ENCODE data around the gene HSD3B7. TPM values are rescaled to one million over a fixed set of nuclear protein-coding genes. Genes with fewer than 3 reads are reported as not detected.

HSD3B7 gene
- total RNA-seq, 1 experiment from 2014 or later, result 5.4 TPM

- ATAC-seq (0 out of 2 replicates have a peak, but pooled peaks have one; percentile 3), DNase-seq (ENCODE audit: low read depth, low spot score) (no peak)
- TF ChIP-seq, protein P1, sequence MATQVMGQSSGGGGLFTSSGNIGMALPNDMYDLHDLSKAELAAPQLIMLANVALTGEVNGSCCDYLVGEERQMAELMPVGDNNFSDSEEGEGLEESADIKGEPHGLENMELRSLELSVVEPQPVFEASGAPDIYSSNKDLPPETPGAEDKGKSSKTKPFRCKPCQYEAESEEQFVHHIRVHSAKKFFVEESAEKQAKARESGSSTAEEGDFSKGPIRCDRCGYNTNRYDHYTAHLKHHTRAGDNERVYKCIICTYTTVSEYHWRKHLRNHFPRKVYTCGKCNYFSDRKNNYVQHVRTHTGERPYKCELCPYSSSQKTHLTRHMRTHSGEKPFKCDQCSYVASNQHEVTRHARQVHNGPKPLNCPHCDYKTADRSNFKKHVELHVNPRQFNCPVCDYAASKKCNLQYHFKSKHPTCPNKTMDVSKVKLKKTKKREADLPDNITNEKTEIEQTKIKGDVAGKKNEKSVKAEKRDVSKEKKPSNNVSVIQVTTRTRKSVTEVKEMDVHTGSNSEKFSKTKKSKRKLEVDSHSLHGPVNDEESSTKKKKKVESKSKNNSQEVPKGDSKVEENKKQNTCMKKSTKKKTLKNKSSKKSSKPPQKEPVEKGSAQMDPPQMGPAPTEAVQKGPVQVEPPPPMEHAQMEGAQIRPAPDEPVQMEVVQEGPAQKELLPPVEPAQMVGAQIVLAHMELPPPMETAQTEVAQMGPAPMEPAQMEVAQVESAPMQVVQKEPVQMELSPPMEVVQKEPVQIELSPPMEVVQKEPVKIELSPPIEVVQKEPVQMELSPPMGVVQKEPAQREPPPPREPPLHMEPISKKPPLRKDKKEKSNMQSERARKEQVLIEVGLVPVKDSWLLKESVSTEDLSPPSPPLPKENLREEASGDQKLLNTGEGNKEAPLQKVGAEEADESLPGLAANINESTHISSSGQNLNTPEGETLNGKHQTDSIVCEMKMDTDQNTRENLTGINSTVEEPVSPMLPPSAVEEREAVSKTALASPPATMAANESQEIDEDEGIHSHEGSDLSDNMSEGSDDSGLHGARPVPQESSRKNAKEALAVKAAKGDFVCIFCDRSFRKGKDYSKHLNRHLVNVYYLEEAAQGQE (IDR thresholded peaks at IDR 0.05; ENCODE audit: insufficient read depth in 1 of 2, low read depth in 2 of 2, low read length in 1 of 2), result no peak
- TF ChIP-seq POLR2AphosphoS5 (IDR thresholded peaks at IDR 0.05; ENCODE audit: low read depth, low read length), result no peak
- H3K27me3 ChIP-seq (ENCODE audit: control insufficient read depth, insufficient read depth, low read length), result no peaks in the 10 kb centered on the region
- H3K4me3 ChIP-seq (ENCODE audit: low read depth in 2 of 2, low read length in 2 of 2), result no peak overlapping the region
- intact Hi-C loops (cut with micrococcal nuclease; ENCODE audit: unreplicated experiment) (no loop called here), in situ Hi-C loops (cut with HindIII; ENCODE audit: low pct_unique_long_range_greater_than_20kb, low sequenced_read_pairs) (no loop called here)
- peaks cover 3% of the 10 kb centered on the region; the same call in 1 of the 2 replicates for H3K36me3 ChIP-seq (ENCODE audit: control insufficient read depth, insufficient read depth, low read length)
- BruUV-seq (replicated peaks), result TSS peak; percentile 75
- ChIA-PET CTCF (interaction anchor here (0.6 to 1.3 kb wide), 7 partner anchors 11 to 158 kb away, joined by 3 to 4 read pairs (median 3); partner anchors contain the start of genes ZNF646 and ZNF668), POLR2A (no interaction called here)
- no peak overlapping the region for H3K27ac ChIP-seq (ENCODE audit: low read length)
- H3K4me1 ChIP-seq (ENCODE audit: control insufficient read depth, insufficient read depth, low read length), result peaks cover 9% of the 10 kb centered on the region
- H3K9me3 ChIP-seq (ENCODE audit: control insufficient read depth, insufficient read depth, low read depth, low read length), result no peaks in the 10 kb centered on the region
These were observed 953 bp upstream of the HSD3B7 start for GRCh38 chr16:30983898-30984610.

- Histone ChIP-seq H3K27ac (ENCODE audit: low read length) (no peak overlapping the region), H3K9me3 (ENCODE audit: control insufficient read depth, insufficient read depth, low read depth, low read length) (no peaks in the 10 kb centered on the region), H3K4me1 (ENCODE audit: control insufficient read depth, insufficient read depth, low read length) (peaks cover 9% of the 10 kb centered on the region), H3K4me3 (ENCODE audit: low read depth in 2 of 2, low read length in 2 of 2) (peak overlapping the region; percentile 4 to 39; a peak in 2 of 4 replicates), H3K27me3 (ENCODE audit: control insufficient read depth, insufficient read depth, low read length) (no peaks in the 10 kb centered on the region), H3K36me3 (ENCODE audit: control insufficient read depth, insufficient read depth, low read length) (no peaks in the 10 kb centered on the region)
- intact Hi-C loops (cut with micrococcal nuclease; ENCODE audit: unreplicated experiment), result loop anchor here (5.0 kb wide), 1 partner anchor 112 kb away; no protein-coding TSS in a partner anchor
- TF ChIP-seq POLR2AphosphoS5 (IDR thresholded peaks at IDR 0.05; ENCODE audit: low read depth, low read length) (no peak), SIN3A (IDR thresholded peaks at IDR 0.05; ENCODE audit: borderline replicate concordance, insufficient read depth, low read depth, low read length) (no peak), TCF7L2 (IDR thresholded peaks at IDR 0.05; ENCODE audit: low read depth, low read length) (no peak)
- TF ChIP-seq, protein P2, sequence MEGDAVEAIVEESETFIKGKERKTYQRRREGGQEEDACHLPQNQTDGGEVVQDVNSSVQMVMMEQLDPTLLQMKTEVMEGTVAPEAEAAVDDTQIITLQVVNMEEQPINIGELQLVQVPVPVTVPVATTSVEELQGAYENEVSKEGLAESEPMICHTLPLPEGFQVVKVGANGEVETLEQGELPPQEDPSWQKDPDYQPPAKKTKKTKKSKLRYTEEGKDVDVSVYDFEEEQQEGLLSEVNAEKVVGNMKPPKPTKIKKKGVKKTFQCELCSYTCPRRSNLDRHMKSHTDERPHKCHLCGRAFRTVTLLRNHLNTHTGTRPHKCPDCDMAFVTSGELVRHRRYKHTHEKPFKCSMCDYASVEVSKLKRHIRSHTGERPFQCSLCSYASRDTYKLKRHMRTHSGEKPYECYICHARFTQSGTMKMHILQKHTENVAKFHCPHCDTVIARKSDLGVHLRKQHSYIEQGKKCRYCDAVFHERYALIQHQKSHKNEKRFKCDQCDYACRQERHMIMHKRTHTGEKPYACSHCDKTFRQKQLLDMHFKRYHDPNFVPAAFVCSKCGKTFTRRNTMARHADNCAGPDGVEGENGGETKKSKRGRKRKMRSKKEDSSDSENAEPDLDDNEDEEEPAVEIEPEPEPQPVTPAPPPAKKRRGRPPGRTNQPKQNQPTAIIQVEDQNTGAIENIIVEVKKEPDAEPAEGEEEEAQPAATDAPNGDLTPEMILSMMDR (IDR thresholded peaks at IDR 0.05), result no peak
- TF ChIP-seq, protein P1 (IDR thresholded peaks at IDR 0.05; ENCODE audit: insufficient read depth in 1 of 2, low read depth in 2 of 2, low read length in 1 of 2), result no peak
- peak; percentile 54 for ATAC-seq
- in situ Hi-C loops (cut with HindIII; ENCODE audit: low pct_unique_long_range_greater_than_20kb, low sequenced_read_pairs), result no loop called here
- CTCF ChIA-PET, result interaction anchor here (0.6 to 1.2 kb wide), 4 partner anchors 9 to 157 kb away, joined by 3 to 4 read pairs (median 4); no protein-coding TSS in a partner anchor
- BruUV-seq (replicated peaks), result no TSS peak
- POLR2A ChIA-PET, result interaction anchor here (0.6 kb wide), 1 partner anchor 139 kb away, joined by 4 read pairs; no protein-coding TSS in a partner anchor
- DNase-seq (ENCODE audit: low read depth, low spot score), result no peak
These were observed 558 bp downstream of the HSD3B7 start for GRCh38 chr16:30985401-30986128.
